NOMO-1 treated with DMSO at 0.1 percent for 48 hours (cell line): Measurements from ENCODE around the gene MORN1.
"Not testable (repeated sequence)": the region's sequence is repeated elsewhere in the genome, so short reads cannot be mapped to it uniquely, and the experiment has no call there.

ENCODE experiments used
- DNase-seq: peaks from one replicate; lab custom pipeline; 2025; ENCODE audit not compliant: unreplicated experiment; lab: John Stamatoyannopoulos, UW

MORN1 gene

GRCh38 chr1:2341706-2342383 is 49.5 kb downstream of the MORN1 start:
- DNase-seq = no peak

GRCh38 chr1:2340918-2341254 is 50.5 kb downstream of the MORN1 start:
- no peak for DNase-seq

GRCh38 chr1:2340086-2340917 is 51.1 kb downstream of the MORN1 start:
- no peak for DNase-seq

- no peak for DNase-seq
Measured at GRCh38 chr1:2339206-2340085, 51.9 kb downstream of the MORN1 start.

GRCh38 chr1:2337501-2337900 is 53.9 kb downstream of the MORN1 start:
- DNase-seq = no peak

GRCh38 chr1:2337081-2337480 is 54.3 kb downstream of the MORN1 start:
- DNase-seq = no peak

GRCh38 chr1:2336499-2336898 is 54.9 kb downstream of the MORN1 start:
- DNase-seq = no peak

GRCh38 chr1:2335721-2336455 is 55.5 kb downstream of the MORN1 start:
- DNase-seq = no peak

GRCh38 chr1:2334883-2335534 is 56.3 kb downstream of the MORN1 start:
- no peak for DNase-seq

- DNase-seq = no peak
Measured at GRCh38 chr1:2334366-2334765, 57.0 kb downstream of the MORN1 start.

GRCh38 chr1:2331580-2331979 is 59.8 kb downstream of the MORN1 start:
- not testable (repeated sequence) for DNase-seq

GRCh38 chr1:2331200-2331544 is 60.2 kb downstream of the MORN1 start:
- no peak for DNase-seq

- no peak for DNase-seq
Measured at GRCh38 chr1:2330519-2331199, 60.7 kb downstream of the MORN1 start.

GRCh38 chr1:2330035-2330434 is 61.3 kb downstream of the MORN1 start:
- DNase-seq = no peak

- DNase-seq = no peak
Measured at GRCh38 chr1:2328676-2329455, 62.5 kb downstream of the MORN1 start.

- DNase-seq = no peak
Measured at GRCh38 chr1:2327841-2328240, 63.5 kb downstream of the MORN1 start.

GRCh38 chr1:2327162-2327561 is 64.2 kb downstream of the MORN1 start:
- not testable (repeated sequence) for DNase-seq

- no peak for DNase-seq
Measured at GRCh38 chr1:2326524-2326923, 64.8 kb downstream of the MORN1 start.
